Inflammatory macrophage treated with lipopolysaccharide for 4 hours (primary cell): ENCODE data around the gene MBIP.
"Not testable (repeated sequence)": the region's sequence is repeated elsewhere in the genome, so short reads cannot be mapped to it uniquely, and the experiment has no call there.

ENCODE experiments used
- DNase-seq: peaks from one replicate; pipeline ENCODE4 v3.0.0-alpha.2; 2020

MBIP gene, protein sequence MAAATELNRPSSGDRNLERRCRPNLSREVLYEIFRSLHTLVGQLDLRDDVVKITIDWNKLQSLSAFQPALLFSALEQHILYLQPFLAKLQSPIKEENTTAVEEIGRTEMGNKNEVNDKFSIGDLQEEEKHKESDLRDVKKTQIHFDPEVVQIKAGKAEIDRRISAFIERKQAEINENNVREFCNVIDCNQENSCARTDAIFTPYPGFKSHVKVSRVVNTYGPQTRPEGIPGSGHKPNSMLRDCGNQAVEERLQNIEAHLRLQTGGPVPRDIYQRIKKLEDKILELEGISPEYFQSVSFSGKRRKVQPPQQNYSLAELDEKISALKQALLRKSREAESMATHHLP

DNA sequence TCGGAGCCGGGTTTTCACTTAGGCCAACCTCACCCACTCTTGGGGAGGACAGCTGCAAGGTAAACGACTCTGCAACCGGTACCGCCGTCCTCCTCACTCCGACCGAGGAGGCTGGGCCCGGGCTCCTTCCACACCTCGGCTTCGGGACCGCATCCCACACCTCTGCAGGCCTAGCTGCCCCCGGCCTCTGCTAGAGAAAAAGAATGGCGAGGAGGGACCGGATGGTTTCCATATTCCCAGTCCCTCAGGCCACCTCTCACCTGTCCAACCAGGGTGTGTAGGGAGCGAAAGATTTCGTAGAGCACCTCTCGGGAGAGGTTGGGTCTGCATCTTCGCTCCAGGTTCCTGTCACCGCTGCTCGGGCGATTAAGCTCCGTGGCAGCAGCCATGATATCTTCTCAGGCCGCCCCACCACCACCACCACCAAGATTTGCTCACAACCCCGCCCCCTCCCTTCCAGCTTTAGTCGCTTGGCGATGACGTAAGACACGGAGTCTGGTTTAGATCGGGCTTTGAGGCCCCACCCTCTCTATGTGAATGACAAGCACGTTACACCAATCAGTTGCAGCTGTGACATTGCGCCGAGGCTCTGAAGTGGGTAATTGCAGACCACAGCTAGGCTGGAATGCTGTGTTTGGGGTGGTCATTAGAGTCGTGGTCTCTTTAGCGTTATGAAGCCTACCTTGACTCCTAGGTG lies at the start of gene MBIP:
Gene MBIP (minus strand): TSS at position 438 of the 697 bp plus-strand sequence. CDS start 49 bp downstream, at position 389.
- peak; percentile 97 for DNase-seq

DNA sequence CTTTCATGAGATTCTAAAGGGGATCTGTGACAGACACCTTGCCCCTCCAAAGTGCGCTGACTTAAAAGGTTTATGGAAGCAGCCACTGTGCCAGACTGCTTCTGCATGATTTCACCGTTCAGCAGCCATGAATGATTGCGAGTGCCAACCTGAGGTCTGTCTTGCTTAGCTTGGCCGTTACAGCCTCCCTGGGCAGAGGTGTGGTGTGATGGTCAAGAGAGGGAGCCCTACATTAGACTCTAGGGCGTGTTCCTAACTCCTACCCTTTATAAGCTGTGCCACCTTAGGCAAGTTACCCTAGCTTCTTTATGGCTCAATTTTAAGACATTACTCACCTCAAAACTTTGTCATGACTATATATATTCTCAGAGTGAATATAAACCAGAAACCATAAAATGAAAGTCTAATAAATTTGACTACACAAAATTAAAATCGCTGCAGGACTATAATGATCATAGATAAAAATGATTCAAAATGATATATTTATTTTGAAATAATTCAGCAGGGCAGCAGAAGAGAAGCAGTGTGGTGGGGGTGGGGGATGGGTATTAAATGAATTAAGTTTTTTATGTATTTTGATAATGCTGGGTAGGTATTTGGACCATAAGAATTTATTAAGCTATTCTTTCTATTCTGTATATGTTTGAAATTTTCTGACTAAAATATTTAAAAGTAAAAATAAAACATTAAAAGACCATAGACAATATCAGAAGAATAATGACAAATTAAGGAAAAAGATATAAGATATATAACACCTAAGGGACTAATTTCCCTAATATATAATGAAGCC lies 47.7 kb upstream of the MBIP start:
- no peak for DNase-seq

DNA sequence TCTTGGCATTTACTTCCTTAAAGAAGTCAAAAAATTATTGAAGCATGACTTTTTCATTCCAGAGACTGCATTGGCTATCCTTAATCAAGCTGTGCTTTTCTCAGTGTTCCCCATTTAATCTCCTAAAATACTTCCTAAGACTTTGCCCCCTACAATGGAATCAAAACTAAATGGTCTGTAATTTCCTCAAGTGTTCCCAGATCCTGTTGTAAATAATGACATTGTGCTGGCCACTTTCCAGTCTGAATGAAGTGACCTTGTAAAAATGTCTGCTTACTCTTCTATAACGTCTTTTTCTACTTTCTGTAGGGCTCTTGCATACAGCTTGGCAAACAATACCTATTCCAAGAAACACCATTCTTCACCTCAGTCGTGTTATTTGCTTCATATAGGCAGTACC lies 45.3 kb upstream of the MBIP start:
- no peak for DNase-seq

DNA sequence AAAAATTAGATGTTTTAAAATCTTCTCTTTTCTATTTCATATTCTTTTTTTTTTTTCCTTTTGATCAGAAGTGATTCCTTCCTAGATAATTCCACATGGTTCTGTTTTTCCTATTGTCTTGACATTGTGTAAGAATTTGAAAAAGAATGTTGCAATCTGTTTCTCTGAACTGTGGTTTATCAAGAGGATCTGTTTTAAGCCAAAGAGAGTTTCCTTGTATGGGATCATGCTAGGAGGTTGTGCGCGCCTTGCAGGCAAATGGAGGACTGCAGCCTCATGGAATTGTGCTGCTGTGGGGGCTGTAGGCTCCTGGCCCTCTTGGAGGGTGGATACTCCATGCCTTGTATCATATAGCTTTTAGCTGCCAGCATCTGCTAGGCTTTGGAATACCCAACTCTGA lies 43.3 kb upstream of the MBIP start:
- peak; percentile 16 for DNase-seq

DNA sequence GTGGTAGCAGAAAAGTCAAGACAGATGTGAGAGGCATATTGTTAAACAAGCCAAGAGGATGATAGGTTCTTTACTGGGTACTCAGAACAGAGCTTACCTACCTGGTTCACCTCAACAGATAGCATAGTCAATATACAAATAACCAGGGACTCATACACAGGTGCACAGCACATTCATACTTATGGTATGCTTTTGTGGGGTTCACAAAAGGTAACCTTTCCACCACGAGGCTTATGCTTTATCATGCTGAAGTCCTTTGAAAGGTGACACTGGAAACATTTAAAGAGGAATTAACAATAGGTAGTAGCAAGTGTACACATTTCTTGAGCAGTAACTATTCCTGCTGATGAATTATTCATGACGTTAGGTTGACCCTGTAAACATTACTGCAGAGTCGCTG lies 42.2 kb upstream of the MBIP start:
- DNase-seq: no peak

DNA sequence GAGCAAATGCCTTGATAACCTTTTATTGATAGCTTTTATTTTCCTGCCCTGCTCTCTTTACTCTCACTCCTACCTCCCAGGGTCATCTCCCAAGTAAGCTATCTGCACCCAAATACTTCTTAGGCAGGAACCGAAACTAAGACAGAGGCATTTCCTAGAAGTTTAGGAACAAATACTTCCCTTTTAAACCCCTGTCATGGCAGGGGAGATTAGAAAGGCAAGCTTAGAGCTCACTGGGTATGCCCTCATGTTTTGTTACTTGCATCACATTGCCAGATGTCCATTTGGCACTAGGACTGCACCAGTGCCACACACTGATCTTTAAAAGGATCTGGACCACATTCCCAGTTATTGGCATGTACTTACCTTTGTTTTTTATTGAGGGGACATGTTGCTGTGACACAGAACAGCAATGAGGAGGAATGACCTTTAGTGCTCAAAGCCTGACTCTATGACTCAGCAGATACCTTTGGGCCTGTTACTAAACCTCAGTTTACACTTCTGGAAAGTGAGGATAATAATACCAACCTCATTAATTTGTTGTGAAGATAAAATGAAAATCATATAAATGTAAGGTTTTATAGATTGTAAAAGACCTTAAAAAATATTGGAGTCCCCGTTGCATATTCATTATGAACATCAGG lies 40.9 kb upstream of the MBIP start:
- peak; percentile 60 for DNase-seq

DNA sequence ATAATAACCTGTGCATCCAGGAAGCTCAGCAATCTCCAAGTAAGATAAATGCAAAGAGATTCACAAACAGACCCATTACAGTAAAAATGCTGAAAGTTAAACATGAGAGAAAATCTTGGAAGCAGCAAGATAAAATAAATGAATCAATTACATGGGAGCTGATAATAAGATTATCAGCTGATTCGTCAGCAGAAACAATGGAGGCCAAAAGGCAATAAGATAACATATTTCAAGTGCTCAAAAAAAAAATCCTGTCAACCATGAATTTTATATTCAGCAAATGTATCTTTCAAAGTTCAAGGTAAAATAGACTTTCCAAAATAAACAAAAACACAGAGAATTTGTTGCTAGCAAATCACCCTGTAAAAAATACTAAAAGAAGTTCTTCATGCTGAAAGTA lies 36.4 kb upstream of the MBIP start:
- no peak for DNase-seq

DNA sequence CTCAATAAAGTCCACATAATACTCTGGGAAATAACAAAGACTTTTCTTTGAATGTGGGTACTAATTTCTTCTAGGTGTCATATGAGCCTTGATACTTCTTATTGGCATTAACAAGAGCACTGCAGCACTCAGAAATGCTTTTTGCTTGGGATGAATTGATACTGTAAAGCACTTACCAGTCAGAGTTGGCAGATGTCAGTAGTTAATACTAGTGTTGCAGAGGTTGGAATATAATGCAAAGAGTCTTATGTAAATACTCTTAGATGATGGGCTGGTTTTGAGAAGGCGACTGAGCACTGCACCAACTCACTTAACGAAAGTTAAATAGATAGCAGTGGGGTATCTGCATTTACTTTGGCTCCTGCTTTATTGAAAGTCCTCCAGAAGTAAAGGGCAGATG lies 25.6 kb upstream of the MBIP start:
- DNase-seq: no peak

DNA sequence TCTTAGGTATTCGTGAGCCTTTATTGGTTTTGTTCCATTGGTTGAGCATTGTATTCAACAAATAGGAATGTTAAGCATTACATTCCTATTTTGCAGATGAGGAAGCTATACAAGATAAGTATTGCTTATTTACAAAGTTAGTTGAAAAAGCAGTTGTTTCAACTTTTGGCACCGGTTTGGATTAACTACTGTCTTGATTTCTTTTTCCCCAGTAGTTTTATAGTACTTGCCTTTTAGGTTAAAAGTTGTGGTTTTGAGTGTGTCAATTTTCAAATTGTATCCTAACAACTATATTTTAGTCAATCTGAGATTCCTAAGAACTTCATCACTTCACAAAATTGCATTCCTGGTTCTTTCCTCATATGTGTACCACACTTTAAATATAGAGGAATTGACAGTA lies 23.8 kb upstream of the MBIP start:
- no peak for DNase-seq

DNA sequence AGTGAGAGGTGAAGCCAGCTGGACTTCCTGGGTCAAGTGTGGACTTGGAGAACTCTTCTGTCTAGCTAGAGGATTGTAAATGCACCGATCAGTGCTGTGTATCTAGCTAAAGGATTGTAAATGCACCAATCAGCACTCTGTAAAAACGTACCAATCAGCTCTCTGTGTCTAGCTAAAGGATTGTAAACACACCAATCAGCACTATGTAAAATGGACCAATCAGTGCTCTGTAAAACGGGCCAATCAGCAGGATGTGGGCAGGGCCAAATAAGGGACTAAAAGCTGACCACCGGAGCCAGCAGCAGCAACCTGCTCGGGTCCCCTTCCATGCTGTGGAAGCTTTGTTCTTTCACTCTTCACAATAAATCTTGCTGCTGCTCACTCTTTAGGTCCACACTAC lies 21.4 kb upstream of the MBIP start:
- not testable (repeated sequence) for DNase-seq

DNA sequence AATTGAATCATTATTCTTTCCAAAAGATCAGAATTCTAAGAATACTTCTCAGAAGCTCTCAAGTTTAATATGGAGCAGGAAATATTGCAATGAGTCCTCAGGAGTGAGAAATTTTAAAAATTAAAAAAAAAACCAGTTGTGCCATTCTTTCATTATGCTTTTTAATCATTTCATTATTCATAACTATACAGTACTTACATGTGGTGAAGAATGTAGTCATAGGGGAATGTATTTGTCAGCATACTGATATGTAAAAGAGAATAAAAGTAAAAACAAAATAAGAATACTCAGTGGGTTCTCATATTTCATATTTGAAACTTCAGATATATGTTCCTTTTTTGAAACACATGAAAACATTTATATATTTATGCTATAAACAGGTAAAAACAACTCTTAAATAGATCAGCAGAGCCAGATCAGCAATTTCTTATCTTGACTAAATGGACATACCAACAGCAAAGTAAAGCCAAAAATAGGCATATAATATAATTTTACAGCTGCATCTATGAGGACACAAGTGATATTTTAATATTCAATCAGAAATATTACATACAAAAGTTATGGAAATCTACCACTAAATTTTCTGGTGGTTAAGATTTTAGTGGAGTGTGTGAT lies 19.9 kb upstream of the MBIP start:
- DNase-seq: no peak

DNA sequence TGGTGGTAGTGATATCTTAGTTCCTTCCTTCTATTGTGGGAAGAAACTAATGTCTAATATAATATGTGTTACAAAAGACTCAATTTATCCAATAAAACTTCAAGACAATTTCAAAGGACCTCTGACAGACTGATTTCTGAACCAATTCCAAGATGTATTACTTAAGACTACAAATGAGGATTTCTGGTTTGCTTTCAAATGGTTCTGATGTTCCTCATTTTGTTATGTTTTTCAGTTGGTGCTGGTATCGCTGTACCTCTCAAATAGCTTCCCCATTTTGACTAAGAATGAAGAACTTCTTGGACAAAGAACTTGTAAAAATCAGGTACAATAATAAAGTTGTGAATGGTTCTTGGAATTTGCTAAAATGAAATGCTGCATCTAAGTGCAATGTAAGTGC lies 19.4 kb upstream of the MBIP start:
- DNase-seq: peak; percentile 42

DNA sequence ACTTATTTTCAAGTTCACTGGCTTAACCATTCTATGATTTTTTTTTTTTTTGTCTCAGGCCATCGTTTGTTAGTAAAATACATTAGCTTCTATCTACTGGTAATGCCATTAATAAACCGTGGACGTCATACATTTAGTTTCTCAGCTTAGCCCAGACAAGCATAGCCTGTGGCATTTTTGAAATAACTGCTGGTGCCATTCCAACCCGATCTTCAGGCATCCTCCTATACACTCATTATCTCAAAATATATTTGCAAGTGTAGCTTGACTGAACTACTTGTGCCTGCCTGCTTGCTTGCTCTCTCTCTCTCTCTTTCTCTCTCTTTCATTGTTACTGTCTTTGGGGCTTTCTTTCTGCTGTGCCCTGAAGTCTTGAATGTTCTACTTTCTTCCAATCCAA lies 12.7 kb upstream of the MBIP start:
- no peak for DNase-seq

DNA sequence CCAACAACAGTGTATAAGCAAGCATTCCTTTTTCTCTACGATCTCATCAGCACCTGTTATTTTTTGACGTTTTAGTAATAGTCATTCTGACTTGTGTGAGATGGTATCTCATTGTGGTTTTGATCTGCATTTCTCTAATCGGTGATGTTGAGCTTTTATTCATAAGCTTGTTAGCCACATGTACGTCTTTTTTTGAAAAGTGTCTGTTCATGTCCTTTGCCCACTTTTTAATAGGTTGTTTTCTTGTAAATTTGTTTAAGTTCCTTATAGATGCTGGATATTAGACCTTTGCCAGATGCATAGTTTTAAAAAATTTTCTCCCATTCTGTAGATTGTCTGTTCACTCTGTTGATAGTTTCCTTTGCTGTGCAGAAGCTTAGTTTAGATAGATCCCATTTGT lies 7.1 kb upstream of the MBIP start:
- DNase-seq: not testable (repeated sequence)

DNA sequence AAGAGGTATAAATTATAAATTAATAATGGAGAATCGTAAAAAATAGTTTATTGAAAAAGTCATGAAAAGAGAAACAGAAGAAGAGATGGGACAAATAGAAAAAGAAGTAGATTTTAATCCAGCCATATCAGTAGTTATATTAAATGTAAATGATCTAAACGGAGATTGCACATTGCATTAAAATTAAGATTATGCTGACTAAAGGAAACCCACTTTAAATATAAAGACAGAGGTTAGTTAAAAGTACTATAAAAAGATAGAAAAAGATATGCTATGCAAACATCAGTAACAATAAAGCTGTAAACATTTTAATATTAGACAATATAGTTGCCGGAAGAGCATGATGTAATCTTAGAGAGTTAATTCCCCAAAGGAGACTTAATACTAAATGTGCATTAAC lies 5.4 kb upstream of the MBIP start:
- DNase-seq: no peak

DNA sequence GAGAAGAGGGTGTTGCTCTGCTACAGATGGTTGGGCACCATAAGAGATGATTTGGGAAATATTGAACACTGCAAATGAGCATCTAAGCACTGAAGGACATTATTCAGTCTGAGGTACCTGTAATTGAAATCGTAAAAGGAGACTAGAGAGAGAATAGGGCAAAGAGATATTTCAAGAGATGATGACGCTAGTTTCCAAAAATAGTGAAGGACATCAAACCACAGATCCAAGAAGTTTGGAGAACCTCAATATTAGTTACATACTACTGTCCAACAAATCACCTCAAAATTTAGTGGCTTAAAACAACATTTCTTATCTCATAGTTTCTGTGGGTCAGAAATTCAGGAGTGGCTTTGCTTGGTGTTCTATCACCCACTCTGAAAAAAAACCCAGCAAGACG lies 4.5 kb upstream of the MBIP start:
- no peak for DNase-seq

DNA sequence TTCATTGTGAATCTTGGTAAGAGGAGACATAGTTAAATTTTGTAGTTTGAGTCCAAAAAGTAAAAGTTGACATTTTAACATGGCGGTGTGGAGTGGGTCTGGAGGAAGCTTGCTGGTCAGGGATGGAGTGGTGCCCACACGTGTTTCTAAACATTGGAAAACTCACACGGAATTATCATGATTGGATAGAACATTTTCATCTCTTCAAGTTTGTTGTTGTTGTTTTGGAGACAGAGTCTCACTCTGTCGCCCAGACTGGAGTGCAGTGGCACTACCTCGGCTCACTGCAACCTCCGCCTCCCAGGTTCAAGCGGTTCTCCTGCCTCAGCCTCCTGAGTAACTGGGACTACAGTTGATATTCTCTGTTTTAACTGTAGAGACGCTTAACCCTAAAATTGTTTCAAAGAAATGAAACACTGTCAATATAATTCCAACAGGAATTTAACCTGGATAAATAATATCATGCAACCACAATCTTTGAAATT lies 502 bp upstream of the MBIP start:
- DNase-seq: no peak

DNA sequence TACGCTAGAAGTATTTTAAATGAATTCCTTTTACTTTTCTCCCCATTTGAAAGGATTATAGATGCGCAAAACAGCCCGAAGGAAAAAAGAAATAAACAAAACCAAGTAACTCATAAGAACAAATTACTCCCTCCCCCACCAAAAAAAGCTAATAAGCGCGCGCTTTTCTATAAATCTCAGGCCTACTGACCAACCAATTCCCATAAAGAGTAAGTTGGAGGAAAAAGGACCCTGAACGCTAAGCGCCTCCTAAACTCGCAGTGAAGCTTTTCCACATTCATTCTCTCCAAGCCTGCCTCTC lies 588 bp downstream of the MBIP start:
- no peak for DNase-seq

DNA sequence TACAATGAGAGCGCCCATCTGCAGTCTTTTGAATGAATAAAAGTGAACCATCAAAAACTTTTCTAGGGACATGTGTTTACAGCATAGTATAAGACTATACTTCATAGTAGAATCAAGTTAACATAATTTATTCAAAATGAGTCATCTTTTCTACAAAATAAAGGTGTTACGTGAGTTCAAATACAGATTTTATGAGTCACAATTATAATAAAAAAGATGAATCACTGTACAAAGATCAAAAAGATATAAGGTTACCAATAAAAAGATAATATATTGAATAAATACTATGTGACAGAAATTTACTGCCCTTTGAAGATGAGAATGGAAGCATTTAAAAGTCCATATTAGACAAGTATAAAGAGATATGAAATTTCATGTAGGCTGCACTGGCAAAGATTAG lies 2.8 kb downstream of the MBIP start:
- DNase-seq: no peak

DNA sequence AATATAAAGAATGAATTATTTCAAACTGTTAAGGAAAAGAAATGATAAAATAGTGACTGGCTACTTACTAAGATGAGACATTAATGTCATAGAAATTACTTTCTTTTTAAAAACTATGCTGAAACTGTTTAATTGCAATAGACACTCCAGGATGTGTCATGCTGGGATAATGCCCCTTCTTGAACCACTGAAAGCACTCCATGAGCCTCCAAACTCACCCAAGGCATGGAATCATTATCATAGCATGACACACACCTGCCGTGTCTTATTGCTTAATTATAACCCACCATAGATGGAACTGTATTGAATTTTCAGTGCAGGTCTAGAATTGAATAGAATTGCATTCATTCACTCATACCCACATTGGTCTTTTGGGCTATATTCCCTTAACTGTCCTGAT lies 4.3 kb downstream of the MBIP start:
- DNase-seq: no peak

DNA sequence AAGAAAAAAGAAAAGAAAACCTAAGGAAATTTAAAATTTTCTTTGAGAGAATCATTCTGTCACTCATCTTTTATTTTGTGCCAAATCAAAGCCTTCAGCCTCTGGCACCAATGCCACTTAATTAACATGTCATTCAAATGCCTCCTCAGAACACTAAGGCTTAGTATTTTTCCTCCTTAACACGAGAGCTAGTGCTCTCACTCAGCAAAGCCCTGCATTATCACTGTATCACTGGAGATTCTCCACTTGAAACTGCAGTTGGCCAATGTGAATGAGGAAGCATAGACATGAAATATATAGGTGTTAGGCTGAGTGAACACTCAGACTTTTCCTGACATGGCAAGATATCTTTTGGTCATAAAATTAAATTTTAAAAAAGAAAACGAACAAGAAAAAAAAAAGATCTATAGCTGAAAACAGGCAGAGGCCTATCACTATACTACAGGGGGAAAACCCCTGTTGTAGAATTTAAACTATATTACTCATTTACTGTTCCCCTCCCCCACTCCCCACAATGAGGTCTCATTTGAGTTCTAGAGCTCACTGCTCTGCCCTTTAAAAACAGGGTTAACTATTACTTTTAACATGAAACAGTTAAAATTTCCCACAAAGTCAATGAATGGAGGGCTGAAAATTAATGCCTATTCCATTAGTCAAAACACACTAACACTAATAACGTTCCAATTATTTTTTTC lies 5.1 kb downstream of the MBIP start:
- no peak for DNase-seq

DNA sequence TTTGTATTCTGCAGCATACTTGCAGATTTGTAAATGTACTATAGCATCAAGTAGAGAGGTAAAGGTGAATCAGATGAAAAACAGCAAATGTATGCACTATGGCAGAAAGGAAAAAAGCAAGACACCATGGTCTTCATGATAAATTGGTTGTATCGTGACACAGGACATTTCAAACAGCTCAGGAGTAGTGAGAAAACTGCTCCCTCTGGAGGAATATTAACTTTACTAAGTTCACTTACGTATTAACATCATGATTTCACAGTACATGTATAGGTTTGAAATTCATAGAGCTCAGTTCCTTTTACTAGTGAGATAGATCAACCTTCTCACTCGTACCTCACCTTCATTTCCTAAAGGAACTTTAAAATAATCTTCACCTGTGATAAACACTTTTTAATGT lies 6.5 kb downstream of the MBIP start:
- DNase-seq: no peak
